Left lung (tissue), 10 donors: ENCODE results near the gene NEO1. TPM values are rescaled to one million over a fixed set of nuclear protein-coding genes. Genes with fewer than 3 reads are reported as not detected.

Source experiments
- ATAC-seq: fragments of 200-7000 bp; cut with Tn5 transposase; one replicate; pipeline ENCODE4 v1.9.1; 2020; ENCODE audit warnings: moderate library complexity
- DNase-seq, 4 donors: peaks; one replicate each; pipeline ENCODE4 v3.0.0-alpha.2; 2013 to 2020
- H3K27ac ChIP-seq, 2 donors: fragments of 200-600 bp; sonication (generic) in 1 of 2; one replicate each; pipeline versions ENCODE4 v1.5.0 to v1.8.0; 2020 to 2021
- H3K27me3 ChIP-seq, 2 donors: fragments of 200-600 bp; sonication (generic) in 1 of 2; one replicate each; pipeline versions ENCODE4 v1.5.0 to v1.8.0; 2020 to 2021
- H3K36me3 ChIP-seq, 2 donors: fragments of 200-600 bp; sonication (generic) in 1 of 2; one replicate each; pipeline versions ENCODE4 v1.5.0 to v1.8.0; 2020 to 2021
- H3K4me1 ChIP-seq, 2 donors: fragments of 200-600 bp; one replicate each; pipeline ENCODE4 v1.8.0; 2021
- H3K4me3 ChIP-seq, 2 donors: fragments of 200-600 bp; sonication (generic) in 1 of 2; one replicate each; pipeline versions ENCODE4 v1.5.0 to v1.8.0; 2020 to 2021; ENCODE audit warnings: mild to moderate bottlenecking in 1 of 2
- H3K9me3 ChIP-seq, 2 donors: fragments of 200-600 bp; sonication (generic) in 1 of 2; one replicate each; pipeline versions ENCODE4 v1.5.0 to v1.8.0; 2020 to 2021
- intact Hi-C, 2 donors: fragments of 100-400 bp; cut with DNase I; formaldehyde crosslinking; loops; one replicate each; pipeline versions ENCODE4 v1.11.2 to v1.14.2; 2022
- polyA plus RNA-seq, 6 donors: library from polyadenylated mRNA; unstranded; fragments of 120-200 nt; gene quantifications; one replicate each; pipeline ENCODE4 v1.2.1, GENCODE V29; 2013; ENCODE audit not compliant: insufficient read length in 6 of 6
- total RNA-seq, 2 donors: library from RNA; stranded (reverse); fragmentation: NEBNext Ultra II Directional; extraction: Animal tissue kit (Norgen Biotek cat#: 25700); gene quantifications; one replicate each; pipeline ENCODE4 v1.2.1, GENCODE V29; 2021
- TF ChIP-seq, protein P1 (sequence below), 2 donors: fragments of 200-600 bp; sonication (generic) in 1 of 2; IDR thresholded peaks; one replicate each; pipeline versions ENCODE4 v1.5.0 to v1.8.0; 2021; ENCODE audit warnings: antibody characterized with exemption in 2 of 2
- donor health status: DM: no; HTN: yes; CAD: no.
- donor health status: DM: no; HTN: no; CAD: no.

Gene NEO1
- total and polyA plus RNA-seq, 8 donors = 30.1 to 155 (median 110) TPM

DNA sequence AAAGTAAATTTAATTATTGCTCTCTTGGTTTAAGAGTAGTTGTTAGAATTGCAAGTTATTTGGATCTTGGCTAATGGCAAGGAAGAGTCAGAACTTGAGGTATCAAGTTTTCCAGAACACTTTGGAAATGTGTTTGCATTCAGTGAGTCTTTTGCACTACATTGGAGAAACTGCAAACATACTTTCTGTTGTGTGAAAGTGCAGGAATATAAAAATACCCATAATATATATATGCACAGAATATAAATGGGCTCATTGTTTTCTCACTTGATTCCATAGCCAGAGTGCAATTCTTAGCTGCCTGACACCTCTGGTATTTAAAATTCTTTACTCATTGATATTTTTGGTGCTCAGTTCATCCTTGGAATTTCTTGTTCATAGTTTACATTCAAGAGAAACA is 223.6 kb downstream of the NEO1 start:
- Histone ChIP-seq H3K27ac (no peak overlapping the region), H3K4me3 (no peak overlapping the region), H3K4me1 (no peaks in the 10 kb centered on the region), H3K36me3 (no peaks in the 10 kb centered on the region), H3K9me3 (no peaks in the 10 kb centered on the region), H3K27me3 (no peaks in the 10 kb centered on the region)
- TF ChIP-seq, protein P1, sequence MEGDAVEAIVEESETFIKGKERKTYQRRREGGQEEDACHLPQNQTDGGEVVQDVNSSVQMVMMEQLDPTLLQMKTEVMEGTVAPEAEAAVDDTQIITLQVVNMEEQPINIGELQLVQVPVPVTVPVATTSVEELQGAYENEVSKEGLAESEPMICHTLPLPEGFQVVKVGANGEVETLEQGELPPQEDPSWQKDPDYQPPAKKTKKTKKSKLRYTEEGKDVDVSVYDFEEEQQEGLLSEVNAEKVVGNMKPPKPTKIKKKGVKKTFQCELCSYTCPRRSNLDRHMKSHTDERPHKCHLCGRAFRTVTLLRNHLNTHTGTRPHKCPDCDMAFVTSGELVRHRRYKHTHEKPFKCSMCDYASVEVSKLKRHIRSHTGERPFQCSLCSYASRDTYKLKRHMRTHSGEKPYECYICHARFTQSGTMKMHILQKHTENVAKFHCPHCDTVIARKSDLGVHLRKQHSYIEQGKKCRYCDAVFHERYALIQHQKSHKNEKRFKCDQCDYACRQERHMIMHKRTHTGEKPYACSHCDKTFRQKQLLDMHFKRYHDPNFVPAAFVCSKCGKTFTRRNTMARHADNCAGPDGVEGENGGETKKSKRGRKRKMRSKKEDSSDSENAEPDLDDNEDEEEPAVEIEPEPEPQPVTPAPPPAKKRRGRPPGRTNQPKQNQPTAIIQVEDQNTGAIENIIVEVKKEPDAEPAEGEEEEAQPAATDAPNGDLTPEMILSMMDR (IDR thresholded peaks at IDR 0.05) = no peak
- ATAC-seq (no peak), DNase-seq (no peak)
- intact Hi-C loops = no loop called here

DNA sequence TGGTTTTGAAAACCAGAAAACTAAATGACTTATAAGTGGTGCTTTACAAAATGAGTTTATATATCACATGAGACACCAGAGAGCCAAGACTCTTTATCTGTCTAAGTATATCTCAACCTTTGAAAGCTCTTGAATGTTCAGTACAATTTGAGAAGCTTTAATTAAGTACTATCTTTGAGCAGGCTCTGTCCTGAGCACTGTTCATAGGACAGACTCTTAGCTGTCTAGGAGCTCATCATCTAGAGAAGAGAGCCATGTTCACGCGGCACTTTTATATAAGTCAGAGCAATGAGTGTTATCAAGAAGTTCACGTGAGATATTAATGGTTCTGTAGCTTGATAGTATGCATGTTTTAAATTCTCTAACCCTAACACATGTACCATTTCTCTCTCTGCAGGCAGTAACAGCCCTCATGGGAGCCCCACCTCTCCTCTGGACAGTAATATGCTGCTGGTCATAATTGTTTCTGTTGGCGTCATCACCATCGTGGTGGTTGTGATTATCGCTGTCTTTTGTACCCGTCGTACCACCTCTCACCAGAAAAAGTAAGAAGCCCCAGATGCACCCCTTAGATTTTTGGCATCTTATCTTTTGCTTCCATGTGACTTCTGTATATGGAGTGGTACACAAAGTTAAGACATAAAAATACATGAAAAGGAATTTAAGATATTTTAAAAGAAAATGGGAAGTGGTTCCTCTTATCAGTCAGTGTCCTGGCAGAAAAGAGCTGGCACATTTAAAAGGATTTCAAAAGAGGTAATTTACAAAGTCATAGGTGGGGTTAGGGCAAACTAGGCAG is 230.5 kb downstream of the NEO1 start:
- Histone ChIP-seq H3K9me3 (no peaks in the 10 kb centered on the region), H3K27ac (no peak overlapping the region), H3K27me3 (no peaks in the 10 kb centered on the region), H3K4me1 (peaks cover 0 to 17% of the 10 kb centered on the region in 2 donors), H3K4me3 (no peak overlapping the region), H3K36me3 (peaks cover 0 to 14% of the 10 kb centered on the region in 2 donors)
- ATAC-seq (no peak), DNase-seq (no peak)
- TF ChIP-seq, protein P1 (IDR thresholded peaks at IDR 0.05) = no peak
- intact Hi-C loops = no loop called here

DNA sequence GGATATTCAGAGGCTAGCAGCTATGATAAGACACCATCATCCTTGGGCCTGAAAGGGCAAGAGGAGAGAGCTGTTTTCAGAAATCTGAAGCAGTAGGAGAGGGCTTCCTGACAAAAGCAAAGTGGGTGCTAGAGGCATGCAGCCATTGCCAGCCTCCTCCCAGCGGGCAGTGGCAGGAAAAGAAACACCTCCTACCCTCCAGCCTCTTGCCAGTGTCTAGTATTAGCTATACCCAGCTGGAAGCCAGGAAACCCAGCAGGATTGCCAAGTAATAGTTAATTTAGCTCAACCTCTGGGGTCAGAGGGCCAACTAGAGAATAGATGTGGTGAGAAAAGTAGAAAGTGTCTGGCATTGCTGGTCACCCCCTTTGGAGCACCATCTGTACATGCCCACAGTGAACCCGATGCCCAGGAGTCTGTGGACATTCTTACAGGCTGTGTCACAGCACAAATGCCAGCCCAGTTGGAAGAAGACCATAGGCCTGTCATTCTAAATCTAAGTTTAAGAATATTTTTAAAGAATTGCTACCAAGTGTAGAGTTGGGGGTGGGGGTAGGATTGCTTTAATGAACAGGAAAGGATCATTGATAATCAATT is 231.2 kb downstream of the NEO1 start:
- Histone ChIP-seq H3K9me3 (no peaks in the 10 kb centered on the region), H3K4me1 (peaks cover 0 to 17% of the 10 kb centered on the region in 2 donors), H3K4me3 (no peak overlapping the region), H3K27ac (no peak overlapping the region), H3K36me3 (peaks cover 0 to 19% of the 10 kb centered on the region in 2 donors), H3K27me3 (no peaks in the 10 kb centered on the region)
- ATAC-seq (no peak), DNase-seq (no peak)
- intact Hi-C loops = no loop called here
- TF ChIP-seq, protein P1 (IDR thresholded peaks at IDR 0.05) = no peak

DNA sequence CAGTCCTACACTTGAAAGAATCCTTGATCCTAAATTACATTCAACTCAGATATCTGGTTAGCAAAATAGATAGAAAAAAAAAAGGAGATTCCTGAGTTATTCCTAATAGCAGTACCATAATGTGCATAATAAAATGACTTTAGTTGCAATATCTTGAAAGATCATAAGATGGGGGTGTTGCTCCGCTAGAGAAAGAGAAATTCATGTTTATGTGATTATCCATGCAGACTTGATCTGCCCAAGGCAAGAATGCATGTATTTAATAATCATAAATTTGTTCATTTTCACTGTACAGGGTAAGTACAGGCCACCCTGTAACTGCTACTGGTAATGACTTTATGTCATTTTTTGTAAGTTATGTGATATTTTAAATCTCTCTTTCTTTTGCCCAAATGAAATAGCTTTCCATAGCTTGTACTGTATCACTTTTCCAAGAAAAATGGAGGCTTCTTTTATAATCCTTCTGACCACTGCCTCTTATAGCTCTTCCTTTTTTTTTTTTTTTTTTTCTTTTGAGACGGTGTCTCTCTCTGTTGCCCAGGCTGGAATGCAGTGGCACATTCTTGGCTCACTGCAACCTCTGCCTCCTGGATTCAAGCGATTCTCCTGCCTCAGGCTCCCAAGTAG is 231.9 kb downstream of the NEO1 start:
- DNase-seq = no peak

More for the DNA sequence above, 231.9 kb downstream of the NEO1 start:
- H3K27me3 ChIP-seq = no peaks in the 10 kb centered on the region
- no peak for ATAC-seq
- TF ChIP-seq, protein P1 (IDR thresholded peaks at IDR 0.05) = no peak
- intact Hi-C loops = no loop called here
- H3K9me3 ChIP-seq = no peaks in the 10 kb centered on the region
- no peak overlapping the region for H3K4me3 ChIP-seq
- peaks cover 0 to 26% of the 10 kb centered on the region in 2 donors for H3K36me3 ChIP-seq
- no peak overlapping the region for H3K27ac ChIP-seq
- peaks cover 0 to 24% of the 10 kb centered on the region in 2 donors for H3K4me1 ChIP-seq
